SKM-1 (cell line): Measurements from ENCODE around the gene ZNF628.
"Not testable (repeated sequence)": the region's sequence is repeated elsewhere in the genome, so short reads cannot be mapped to it uniquely, and the experiment has no call there.

Experiments used
- DNase-seq: peaks from one replicate; lab custom pipeline; 2025; ENCODE audit not compliant: unreplicated experiment; lab: John Stamatoyannopoulos, UW

The ZNF628 gene

DNA sequence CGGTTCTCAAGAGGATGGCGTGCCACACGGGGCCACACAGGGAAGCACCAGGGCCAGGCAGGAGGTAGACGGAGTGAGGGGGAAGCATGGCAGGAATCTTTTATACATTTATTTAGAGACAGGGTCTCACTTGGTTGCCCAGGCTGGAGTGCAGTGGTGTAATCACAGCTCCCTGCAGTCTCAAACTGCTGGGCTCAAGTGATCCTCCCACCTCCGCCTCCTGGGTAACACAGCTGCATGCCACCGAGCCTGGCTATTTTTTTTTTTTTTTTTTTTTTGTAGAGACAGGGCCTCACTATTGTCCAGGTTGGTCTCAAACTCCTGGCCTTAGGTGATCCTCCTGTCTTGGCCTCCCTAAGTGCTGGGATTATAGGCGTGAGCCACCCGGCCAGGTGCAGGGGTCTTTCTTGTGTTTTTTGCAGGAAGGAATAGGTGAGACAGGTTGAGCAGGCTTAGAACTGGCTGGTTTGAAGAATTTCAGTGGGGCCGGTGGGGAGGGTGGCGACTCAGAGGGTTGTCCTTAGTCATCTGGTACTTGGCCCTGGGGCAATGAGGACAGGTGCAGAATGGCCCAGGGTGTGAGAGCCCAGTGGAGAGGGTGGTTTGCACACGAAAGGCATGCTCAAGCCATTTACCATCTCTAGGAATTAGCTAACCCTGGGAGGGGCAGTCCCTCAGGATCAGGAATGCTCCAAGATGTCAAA lies 19.4 kb downstream of the ZNF628 start:
- no peak for DNase-seq

DNA sequence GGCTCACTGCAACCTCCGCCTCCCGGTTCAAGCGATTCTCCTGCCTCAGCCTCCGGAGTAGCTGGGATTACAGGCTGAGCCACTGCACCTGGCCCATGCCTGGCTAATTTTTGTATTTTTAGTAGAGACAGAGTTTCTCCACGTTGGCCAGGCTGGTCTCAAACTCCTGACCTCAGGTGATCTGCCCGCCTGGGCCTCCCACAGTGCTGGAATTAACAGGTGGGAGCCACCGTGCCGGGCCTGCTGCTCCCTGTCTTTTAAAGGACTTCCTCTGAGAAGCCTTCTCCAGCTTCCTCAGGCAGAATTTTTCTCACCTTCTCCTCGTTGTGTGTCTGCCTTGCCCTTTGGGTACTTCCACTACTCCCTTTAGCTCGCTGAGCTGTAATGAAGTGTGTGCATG lies 20.4 kb downstream of the ZNF628 start:
- DNase-seq, result not testable (repeated sequence)

DNA sequence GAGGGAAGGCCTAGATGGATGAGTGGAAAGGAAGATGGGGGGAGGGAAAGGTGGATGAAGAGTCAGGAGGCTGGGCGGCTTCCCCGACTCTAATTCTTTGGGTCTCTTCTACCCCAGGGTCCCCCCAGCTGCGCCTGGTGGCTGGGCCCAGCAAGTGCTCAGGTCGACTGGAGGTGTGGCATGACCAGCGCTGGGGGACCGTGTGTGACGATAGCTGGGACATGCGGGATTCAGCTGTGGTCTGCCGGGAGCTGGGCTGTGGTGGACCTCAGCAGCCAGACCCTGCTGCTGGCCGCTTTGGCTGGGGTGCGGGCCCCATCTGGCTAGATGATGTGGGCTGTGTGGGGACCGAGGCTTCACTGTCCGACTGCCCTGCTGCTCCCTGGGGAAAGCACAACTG lies 21.3 kb downstream of the ZNF628 start:
- DNase-seq, result no peak

DNA sequence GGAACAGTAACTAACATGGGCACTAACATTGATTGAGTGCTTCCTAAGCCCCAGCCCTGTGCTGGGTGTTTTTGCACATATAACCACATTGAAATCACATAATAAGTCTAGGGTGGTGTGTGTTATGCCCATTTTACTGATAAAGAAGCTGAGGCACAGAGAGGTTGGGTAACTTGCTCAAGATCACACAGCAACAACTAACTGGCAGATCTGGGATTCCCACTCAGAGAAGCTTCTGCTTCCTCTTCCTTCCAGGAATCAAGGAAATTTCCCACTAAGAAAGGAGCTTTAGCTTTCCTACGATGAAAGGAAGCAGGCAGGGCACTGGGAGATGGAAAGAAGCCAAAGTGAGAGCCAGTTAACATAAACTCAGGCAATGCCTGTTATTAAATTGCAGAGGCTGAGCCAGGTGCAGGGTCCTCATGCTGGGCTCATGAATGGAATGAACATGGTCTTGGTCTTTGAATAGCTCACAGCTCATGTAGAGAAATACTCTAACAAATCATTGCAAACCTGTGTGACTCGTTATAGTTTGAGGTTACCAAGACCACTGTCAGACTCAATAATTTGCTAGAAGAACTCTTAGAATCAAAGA lies 21.9 kb downstream of the ZNF628 start:
- DNase-seq, result no peak

DNA sequence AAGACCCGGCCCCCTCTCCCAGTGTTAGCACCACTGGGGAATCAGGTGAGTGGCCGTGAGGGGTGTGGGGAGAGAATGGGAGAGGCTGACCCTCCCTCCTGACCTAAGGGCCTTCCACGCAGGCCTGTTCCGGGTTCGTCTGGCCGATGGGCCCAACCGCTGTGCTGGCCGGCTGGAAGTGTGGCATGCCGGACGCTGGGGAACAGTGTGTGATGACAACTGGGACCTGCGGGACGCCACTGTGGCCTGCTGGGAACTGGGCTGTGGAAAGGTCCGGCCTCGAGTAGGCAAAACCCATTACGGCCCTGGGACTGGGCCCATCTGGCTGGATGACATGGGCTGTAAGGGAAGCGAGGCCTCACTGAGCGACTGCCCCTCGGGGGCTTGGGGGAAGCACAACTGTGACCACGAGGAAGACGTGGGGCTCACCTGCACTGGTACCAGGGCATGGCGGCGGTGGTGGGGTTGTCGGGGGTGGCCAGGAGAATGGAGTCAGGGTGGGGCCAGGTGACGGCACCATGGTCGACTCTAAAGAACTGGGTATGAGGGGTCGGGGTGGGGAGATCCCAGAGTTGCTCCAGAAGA lies 24.0 kb downstream of the ZNF628 start:
- no peak for DNase-seq

DNA sequence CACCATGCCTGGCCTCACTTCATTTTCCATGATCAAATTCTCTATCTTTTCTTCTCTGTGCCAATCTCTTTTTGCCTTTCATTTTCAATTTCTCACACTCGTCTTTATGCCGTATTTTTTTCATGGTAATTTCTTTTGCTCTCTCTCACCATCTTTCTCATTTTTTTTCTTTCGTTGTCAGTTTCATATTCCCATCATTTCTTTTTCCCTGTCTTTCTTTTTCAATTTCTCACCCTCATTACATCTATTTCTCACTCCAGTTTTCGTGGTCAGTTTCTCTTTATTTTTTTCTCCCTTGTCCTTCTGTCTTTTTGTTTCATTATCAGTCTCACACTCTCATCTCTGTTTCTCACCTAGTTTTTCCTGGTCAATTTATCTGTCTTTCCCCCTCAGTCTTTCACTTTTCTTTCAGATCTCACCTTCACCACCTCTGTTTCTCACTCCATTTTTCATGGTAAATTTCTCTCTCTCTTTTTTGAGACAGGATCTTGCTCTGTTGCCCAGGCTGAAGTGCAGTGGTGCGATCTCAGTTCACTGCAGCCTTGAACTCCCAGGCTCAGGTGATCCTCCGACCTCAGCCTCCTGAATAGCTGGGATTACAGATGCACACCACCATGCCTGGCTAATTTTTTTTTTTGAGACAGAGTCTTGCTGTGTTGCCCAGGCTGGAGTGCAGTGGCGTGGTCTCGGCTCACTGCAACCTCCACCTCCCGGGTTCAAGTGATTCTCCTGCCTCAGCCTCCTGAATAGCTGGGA lies 26.0 kb downstream of the ZNF628 start:
- DNase-seq, result no peak

DNA sequence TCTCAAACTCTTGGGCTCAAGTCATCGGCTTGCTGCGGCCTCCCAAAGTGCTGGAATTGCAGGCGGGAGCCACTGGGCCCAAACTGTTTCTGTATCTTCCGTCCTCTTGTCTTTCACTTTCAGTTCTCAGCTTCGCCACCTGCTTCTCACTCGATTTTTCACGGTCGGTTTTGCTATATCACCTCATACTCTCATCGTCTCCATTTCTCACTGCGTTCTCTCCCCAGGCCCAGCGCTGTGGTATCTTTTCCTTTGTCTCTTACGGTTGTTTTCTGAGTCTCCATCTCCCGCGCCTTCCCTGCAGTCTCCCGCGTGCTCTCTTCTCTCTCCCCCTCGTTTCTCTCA lies 26.7 kb downstream of the ZNF628 start:
- no peak for DNase-seq

DNA sequence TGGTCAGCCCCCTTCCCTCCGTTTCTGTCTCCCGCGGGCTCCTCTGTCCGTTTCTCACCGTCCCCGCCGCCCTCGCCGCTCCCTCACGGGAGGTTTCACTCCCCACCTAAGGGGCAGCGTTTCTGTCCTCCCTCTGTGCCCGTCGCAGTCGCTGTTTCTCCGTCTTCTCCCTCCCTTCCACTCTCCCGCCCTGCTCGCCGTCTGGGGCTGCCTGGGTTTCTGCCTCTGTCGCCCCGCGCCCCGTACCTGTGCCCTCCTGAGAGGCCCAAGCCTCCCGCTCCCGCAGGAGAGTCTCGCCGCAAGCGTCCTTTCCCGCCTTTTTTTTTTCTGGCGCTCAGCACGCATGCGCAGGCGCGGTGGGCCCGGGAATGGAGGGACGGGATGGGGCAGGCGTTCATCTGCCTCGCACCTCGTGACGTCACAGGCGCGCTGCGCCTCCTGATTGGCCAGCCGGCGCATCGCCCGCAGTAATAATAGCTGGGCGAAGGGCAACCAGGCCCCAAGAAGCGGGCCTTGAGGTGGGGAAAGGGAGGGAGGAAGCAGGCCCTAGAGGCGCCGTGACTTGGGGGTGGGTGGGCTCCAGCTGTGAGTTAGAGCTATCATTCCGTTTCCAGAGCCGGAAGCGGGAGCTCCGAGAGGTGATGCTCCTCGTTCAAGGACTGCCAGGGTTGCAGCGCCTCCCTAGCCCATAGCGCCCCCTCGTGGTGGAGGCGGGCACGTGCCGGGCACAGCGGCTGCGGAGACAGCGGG lies 27.3 kb downstream of the ZNF628 start:
- DNase-seq, result peak; percentile 31

DNA sequence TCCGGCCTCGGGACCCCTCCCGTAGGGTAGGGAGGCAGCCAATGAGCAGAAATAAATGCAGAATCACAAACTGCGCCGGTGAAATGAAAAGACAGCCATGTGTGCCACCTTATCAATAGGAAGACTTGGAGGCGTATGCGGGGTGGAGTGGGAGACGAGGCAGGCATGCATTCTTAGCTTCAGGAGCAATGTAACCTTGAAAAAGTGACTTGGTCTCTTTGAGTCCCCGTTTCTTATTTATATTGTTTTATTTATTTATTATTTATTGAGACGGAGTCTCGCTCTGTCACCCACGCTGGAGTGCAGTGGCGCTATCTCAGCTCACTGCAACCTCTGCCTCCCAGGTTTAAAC lies 27.8 kb downstream of the ZNF628 start:
- no peak for DNase-seq

DNA sequence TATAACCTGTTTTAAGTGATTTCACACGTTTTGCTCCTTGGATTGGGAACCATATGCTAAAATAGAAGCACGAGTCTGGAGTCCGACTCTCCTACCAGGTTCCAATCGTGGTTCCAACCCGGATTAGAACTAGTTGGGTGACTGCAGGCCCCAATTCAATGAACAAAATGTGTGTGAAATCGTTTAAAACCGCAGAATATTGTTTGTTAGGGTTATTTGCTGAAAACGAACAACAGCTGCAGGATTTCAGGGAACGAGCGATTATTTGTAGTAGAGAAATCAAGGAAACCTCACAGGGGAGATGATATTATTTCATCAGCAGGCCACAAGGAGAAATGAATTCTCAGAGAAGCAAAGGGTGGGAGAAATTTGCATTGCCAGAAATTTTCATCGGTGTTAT lies 28.6 kb downstream of the ZNF628 start:
- DNase-seq, result no peak

DNA sequence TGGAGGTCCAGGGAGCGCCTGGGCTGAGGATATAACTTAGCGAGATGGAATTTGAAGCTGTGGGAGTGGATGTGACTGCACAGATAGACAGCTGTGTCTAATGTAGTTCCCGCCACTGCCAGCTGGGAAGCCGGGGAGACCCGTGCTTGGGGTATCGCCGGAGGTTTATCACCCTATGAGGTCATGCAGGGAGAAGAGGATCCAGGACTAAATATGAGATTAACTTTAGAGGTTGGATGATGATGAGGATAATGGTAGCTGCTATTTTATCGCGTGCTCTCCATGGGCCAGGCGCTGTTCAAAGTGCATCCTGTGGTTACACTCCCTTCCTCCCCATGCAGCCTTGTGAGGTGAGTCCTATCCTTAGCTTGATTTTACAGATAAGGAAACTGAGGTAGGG lies 31.7 kb downstream of the ZNF628 start:
- no peak for DNase-seq

DNA sequence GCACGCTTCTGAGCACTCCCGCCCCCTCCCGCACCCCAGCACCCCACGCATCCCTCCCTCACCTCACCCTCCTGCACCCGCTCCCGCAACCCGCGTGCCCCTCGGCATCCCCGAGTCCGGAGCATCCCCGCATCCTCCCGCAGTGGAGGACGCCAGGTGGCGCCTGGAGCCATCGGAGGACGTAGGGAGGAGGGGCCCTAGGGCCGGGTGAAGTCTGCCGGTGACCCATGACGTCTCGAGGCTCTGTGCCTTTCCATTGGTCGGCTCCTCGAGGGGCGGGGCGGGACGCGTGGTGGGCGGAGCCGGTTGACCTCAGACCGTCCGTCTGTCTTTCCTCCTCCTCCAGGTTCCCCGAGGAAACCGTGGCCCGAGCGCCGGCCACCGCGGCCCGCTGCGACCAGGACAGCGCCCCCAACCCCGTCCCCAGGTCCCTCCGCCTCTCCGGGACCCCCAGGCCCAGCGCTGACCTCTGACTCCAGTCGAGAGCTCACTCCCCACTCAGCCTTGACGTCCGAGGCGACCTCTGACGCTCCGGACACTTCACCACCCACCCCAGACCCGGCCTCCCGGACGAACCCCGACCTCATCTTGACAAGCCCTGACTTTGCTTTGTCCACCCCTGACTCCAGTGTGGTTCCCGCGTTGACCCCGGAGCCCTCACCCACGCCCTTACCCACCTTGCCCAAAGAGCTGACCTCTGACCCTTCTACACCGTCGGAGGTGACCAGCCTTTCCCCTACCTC lies 40.6 kb downstream of the ZNF628 start:
- DNase-seq, result peak; percentile 22

DNA sequence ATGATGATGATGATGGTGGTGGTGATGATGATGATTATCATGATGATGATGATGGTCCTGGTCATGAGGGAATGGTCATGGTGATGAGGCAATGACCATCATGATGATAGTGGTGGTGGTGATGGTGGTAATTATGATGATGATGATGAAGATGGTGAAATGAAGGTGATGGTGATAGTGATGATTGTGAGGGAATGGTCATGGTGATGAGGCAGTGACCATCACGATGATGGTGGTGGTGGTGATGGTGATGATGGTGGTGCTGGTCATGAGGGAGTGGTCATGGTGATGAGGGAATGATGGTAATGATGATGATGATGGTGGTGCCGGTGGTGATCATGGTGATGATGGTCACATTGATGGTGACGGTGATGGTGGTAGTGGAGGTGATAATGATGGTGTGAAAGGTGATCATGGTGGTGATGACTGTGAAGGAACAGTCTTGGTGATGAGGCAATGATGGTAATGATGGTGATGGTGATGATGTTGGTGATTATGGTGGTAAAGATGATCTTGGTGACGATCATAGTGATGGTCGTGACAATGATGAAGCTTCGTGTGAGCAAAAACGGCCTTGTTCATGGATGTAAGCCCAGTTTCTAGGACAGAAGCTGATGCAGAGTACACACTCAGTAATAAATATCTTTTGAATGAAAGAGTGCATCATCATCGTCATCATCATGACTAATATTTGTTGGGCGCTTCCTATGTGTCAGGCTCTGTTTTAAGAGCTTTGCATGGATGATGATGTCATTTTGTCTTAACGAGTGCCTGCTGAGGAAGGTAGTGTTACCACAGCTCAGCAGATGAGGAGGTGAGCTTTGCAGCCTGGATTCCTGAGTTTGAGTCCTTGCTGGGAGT lies 43.3 kb downstream of the ZNF628 start:
- no peak for DNase-seq

DNA sequence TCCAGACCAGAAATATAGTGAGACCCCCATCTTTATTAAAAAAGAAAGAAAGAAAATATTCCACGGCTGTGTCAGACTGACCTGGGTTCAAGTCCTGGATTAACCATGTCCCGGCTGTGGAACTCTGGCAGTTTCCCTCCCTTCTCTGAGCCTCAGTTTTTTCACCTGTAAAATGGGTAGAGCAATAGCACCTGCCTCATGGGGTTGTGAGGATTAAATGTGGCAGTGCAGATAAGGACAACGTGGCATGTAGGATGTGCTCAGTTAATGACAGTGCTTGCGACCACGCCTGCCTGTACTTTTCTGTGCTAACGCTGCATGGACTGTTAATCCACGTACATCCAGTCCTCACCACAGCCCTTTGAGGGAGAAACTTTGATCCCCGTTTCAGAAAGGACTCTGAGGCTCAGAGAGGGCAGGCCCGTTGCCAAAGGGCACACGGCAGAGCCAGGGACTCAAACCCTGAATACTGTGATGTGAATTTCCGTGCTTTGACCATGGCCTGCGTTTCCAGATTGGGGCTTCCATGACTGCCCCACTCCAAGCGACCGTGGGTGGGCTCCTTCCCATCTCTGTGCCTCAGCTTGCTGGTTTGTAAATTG lies 44.4 kb downstream of the ZNF628 start:
- no peak for DNase-seq

DNA sequence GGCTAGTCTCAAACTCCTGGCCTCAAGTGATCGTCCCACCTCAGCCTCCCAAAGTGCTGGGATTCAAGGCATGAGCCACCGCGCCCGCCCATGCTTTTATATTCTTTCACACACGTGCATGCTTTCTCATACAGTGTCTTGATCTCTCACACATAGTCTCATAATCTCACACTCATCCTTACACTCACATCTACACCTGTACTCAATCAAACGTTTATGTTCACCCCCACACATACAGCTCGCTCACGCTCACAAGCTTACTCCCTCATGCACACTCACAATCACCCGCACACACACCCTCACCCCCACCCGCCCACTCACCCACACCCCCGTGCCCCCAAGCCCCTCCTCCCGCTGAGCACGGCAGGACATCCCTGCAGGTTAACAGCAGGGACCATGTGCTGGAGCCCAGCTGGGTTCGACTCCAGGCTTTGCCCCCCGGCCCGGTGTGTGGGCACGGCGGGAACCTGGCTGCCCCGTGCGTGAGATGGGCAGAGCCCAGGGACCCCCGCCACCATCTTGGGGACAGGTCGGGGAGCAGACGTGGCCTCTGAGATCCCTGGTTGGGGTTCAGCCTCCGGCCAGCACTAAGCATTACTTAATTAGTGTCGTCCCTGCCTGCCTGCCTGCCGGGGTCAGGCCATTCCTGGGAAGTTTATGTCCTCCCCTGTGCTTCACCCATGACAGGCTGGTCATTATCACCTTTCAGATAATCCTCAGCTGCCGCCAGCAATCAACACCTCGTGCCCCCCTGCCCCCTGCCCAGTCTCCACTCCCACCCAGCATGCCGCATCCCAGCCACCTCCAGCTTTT lies 49.1 kb downstream of the ZNF628 start:
- DNase-seq, result no peak

DNA sequence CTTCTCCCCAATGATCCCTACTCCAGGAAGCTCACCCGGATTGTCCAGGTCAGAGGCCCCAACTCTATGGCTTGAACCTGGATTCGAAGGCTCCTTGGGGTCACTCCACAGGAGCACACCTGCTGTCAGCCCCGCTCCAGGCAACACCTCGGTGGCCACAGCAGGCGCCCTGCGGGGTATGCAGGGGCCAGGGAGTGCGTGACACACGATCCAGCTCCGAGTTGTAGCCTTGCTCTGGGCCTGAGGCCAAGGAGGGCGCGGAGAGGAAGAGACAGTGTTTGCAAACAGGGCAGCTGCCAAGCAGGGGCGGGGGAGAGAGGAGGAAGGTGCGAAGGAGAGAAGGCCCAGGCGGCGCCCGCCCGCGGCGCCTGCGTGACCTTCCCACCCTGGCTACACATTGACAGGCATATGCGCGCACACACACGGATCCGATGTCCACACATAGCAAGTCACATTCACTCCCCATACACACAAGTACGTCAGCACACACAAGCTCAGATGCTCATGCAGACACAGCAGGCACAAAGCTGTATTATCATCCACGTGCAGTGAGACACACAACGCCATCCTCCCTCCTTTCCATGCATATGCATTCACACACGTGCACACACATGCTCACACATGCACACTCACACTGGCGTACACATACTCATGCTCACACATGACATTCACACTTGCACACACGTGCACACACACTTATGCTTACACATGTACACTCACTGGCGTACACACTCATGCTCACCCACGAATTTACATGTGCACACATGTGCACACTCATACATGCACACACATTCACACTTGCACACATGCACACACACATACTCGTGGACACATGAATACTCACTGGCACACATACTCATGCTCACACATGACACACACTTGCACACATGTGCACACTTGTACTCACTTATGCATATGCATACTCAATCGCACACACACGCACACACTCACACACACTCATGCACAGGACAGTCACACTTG lies 50.1 kb downstream of the ZNF628 start:
- no peak for DNase-seq
